ENCODE measurements around the gene CLEC2L.
"Not testable (repeated sequence)": the region's sequence is repeated elsewhere in the genome, so short reads cannot be mapped to it uniquely, and the experiment has no call there.

The CLEC2L gene

DNA sequence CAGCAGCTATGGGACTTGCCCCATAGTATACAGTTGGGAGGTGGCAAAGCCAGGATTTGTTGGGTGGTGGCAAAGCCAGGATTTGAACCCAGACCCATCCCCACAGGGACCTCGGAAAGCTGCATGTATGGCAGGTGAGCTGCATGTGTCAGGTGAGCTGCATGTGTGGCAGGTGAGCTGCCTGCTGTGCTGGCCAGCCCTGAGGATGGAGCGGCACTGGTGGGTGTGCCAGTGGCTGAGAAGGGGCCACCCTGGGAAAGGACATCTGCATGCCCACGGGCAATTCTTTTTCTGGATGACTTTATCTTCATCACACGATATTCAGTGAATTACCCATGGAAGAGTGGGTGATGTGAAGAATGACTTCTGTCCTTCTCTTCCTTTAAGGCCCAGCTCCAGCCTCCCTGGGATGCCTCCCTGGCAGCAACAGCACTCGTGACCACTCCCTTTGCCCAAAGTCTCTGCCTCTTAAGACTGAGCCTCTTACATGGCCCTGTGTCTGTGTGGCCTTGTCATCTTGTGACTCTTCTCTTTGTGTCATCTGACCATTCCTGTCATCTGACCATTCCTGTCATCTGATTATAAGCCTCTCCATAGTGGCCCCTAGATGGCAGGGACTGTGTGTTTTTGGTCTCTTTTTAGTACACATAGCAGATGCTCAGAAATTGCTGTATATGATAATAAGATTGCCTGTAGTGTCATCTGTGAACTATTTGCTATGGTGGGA, 25.0 kb downstream of the CLEC2L start:
- DNase-seq (ENCODE audit: extremely low spot score, insufficient read length, low read depth) (no peak), FAIRE-seq (no peak)

DNA sequence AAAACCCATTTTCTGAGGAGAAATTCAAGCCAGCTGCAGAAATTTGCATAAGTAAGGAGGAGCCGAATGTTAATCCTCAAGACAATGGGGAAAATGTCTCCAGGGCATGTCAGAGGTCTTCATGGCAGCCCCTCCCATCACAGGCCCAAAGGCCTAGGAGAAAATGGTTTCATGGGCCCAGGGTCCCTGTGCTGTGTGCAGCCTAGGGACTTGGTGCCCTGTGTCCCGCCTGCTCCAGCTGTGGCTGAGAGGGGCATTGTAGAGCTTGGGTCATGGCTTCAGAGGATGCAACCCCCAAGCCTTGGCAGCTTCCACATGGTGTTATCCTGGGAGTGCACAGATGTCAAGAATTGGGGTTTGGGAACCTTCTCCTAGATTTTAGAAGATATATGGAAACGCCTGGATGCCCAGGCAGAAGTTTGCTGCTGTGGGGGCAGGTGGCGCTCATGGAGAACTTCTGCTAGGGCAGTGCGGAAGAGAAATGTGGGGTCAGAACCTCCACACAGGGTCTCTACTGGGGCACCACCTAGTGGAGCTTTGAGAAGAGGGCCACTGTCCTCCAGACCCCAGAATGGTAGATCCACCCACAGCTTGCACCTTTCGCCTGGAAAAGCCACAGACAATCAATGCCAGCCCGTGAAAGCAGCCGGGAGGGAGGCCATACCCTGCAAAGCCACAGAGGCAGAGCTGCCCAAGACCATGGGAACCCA, 30.7 kb downstream of the CLEC2L start:
- not testable (repeated sequence) for FAIRE-seq; DNase-seq (ENCODE audit: extremely low spot score, insufficient read length, low read depth)

DNA sequence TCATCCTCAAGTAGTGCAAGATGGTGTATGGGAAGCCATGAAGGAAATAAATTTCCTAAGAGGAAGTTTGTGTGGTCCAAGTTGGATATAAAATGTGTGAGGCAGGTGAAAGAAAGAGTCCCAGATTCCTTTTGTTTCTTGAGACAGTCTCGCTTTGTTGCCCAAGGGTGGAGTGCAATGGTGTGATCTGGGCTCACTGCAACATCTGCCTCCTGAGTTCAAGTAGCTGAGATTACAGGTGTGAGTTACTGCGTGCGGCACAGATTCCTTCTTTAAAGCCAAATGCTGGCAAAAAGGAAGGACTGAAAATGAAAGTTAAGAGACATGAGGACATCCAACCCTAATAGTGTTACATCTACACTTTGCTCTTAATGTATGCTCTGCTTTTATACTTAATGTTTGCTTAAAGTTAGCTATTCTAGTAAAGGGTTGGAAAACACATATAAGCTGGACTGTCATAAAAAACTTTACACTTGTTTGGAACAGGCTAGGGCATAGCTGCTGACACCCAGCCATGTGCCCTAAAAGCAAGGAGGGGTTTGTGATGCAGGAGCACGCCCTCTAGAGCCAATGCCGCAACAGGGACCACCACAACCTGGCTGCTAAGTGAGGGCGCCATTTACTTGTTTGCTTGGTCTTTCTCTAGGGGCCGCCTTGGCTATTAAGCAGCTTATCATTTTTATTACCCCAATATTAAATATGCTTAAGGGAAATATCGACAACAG, 34.5 kb downstream of the CLEC2L start:
- DNase-seq (ENCODE audit: extremely low spot score, insufficient read length, low read depth): no peak
- no peak for FAIRE-seq

DNA sequence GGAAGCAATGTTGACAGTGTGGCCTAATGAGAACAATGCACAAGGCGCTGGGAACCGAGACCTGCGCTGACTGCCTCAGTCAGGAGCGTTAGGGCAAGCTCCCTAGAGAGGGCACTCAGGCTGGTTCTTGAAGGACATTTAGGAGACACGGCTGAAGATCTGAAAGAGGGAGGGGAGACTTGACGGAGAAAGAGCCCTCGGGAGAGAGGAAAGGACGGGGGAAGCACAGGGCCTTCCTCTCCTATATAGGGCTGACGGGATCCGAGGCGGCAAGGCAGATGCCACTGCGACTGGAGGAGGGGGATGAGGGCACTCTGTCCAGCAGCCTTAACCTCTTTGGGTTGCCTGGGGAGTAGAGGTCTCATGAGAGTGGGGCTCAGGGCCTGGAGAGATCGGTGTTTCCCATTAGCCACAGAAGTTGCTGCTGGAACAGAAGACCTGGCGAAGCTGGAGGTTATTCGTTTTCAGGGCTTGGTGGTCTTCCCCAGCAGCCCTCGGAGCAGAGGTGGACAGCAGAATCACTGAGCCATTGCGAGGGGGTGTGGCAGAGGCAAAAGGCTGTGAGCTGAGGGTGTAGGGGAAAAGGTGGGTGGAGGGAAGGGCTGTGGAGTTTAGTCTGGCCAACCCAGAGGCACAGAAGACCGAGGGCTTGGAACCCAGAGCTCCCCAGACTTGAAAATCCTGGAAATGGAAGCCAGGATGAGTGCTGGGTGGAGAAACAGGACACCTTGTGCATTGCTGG, 36.0 kb downstream of the CLEC2L start:
- FAIRE-seq (no peak), DNase-seq (ENCODE audit: extremely low spot score, insufficient read length, low read depth) (no peak)

DNA sequence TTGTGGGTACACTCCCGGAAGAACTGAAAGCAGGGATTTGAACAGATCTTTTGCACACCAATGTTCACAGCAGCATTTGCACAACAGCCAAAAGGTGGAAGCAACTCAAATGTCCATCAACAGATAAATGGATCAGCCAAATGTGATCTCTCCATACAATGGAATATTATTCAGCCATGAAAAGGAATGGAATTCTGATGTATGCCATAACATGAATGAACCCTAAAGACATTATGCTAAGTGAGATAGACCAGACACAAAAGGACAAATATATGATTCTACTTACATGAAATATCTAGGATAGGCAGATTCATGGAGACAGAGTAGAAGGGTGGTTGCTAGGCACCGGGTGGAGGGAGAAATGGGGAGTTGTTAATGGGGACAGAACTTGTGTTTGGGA, 36.7 kb downstream of the CLEC2L start:
- DNase-seq (ENCODE audit: extremely low spot score, insufficient read length, low read depth) (no peak), FAIRE-seq (no peak)

DNA sequence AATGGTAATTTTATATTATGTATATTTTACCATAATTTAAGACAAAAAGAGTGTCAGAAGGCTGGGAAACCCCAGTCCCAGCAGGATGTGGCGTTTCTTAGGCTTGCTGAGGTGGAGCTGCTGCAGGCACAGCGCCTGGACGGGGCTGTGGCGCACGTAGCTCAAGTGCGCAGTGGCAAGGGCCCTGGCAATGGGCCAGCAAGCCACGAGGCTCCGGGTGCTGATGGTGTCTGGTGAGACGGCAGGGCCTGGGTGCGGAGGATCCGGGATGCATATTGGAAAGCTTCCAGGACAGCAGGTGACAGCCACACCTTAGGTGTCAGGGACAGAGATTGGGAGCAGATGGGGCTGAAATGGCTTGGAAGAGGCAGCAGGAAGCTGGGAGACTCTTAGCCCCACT, 37.2 kb downstream of the CLEC2L start:
- DNase-seq (ENCODE audit: extremely low spot score, insufficient read length, low read depth) (no peak), FAIRE-seq (no peak)

DNA sequence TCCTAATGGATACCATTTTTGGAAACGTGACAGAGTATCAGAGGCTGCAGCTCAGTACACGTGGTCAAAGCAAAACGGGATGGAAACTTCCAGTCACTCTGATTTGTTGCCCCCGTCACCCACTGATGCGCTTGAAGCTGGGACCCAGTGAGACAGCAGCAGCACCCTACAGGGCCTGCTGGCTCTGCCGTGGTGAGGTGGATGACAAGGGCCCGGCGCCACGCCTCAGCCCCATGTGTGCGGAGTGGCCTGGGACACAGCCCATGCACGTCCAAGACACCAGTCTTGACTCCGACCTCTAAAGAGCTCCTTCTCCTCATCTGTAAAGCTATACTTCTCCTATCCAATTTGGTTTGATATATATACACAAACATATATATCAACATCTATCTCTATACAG, 39.0 kb downstream of the CLEC2L start:
- no peak for DNase-seq (ENCODE audit: extremely low spot score, insufficient read length, low read depth)
- FAIRE-seq: no peak

DNA sequence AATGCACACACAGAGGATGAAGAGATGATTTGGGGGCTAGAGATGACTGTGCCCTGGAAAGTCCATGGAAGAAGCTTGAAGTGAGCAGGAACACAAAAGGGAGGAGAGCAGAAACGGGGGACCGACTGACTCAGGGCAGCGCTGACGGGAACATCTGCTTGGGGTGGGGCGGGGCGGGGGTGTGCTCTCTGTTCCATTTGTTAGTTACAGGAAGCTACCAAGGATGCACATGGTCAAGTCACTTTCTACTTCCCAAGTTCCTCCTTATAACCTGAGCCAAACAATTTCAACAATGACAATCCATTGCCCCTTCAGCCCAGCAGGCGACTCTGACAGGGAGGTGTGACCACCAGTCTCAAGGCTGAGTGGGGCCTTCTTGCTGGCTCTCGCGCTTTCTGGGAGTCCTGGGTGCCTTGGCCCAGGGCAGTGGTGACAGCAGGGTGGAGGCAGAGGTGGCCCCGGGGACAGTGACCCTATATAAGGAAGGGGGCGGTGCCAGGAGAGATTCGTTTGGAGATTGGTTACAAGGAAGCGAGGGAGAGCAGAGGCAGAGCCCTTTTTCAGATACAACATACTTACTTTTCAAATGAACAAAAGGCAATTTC, 39.6 kb downstream of the CLEC2L start:
- no peak for DNase-seq (ENCODE audit: extremely low spot score, insufficient read length, low read depth)

DNA sequence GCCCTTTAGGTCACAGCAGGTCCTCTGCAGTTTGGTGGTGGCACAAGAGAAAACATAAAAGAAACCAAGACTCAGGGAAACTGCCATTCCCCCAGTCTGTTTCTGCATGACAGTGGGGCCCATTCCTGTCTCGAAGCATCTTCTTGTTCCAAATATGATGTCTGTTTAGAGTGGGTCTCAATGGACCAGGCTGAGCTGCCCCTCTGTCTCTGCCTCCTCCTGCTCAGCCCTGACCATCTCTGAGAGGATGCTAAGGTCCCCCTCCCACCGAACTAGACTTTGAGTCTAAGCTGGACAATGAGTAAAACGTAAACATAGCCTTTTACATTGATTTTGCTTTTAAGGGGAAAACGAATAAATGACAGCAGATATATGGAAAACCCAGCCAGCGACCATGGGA, 40.4 kb downstream of the CLEC2L start:
- DNase-seq (ENCODE audit: extremely low spot score, insufficient read length, low read depth): no peak

More for the DNA sequence above, 39.6 kb downstream of the CLEC2L start:
- no peak for FAIRE-seq

DNA sequence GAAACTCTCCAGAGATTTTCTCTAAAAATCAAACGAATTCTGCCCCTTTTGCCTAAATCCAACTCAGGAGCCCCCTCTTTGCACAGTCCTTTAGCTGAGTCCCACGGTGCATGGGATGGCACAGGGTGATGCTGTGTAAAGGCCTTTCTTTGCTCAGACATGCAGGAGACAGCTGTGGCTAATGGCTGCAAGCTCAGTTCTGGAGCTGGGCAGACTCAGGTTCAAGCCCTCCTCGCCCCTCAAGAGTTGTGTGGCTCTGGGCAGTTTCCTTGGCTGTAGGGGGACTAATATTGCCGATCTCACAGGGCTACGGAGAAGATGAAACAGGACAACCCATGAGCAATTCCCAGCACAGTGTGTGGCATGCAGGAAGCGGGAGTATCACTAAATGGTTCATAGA, 42.6 kb downstream of the CLEC2L start:
- FAIRE-seq (no peak), DNase-seq (ENCODE audit: extremely low spot score, insufficient read length, low read depth) (no peak)

More for the DNA sequence above, 40.4 kb downstream of the CLEC2L start:
- no peak for FAIRE-seq

DNA sequence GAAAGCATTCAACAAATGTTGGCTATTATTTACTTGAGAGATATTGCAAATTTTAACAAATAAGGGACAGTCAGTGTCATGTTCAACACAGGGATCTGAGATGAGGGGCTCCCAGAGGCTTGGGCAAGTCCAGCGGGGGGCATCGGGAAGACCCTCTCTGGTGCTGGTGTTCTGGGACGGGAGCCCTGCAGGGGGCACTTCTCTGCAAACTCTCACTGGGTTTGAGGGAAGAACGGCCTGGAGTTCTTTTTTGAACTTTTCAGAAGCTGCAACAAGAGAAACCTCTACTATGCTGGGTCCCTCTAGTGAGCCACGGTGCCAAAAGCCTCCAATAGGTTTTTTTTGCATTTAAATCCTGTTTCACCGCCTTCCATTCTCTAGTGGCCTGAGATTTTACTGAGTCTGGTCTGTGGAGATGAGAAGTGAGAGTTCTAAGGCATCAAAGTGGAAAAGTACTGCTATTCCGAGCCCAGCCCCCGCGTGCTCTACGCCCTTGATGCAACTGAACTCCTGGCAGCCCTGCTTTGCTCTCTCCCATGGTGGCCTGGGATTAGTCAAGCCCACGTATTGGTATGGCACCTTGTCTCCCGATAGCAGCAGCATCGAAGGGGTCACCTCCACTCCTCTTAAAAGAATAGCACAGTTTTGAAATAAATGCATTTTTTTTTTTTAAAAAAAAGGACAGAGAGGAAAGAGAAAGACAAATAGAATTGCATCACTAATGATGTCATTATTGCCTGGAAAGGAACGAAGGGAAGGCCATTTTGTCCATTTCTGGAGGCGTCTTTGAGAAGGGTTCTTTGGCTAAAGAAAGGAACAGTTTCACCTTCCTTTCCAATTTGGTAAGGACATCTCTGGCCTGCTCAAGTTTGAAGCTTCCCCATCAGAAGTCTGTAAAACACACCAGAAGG, 43.5 kb downstream of the CLEC2L start:
- DNase-seq (ENCODE audit: extremely low spot score, insufficient read length, low read depth) (no peak), FAIRE-seq (no peak)

DNA sequence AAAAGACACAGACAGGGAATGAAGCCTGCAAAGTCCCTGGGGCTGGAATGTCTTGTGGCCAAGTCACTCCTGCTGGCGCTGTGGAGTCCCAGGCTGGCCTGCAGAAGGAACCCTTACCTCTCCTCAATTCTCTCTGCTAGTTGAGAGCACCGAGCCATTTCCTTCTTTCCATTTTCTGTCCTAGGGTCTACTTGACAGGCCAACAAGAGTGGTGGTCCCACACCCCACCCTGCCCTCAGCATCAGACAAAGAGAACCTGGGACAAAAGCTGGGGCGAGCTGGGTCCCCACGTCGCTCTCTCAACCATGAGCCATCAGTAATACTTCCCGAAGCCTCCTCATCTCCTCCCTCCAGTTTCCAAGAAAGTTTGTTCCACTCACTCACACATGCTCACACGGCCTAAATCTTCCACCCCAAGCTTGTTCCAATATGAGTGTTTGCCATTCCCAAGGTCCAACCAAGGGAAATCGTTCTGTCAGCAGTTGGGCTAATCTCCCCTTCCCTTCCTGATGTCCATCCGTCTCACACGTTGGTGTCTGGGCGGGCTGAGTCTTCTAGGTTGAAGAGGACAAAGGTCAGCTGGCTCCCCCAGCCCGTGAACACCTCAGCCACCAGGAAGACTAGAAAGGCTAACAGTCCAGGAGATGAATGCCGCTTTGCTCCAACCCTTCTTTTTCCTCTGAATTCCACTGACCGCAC, 44.3 kb downstream of the CLEC2L start:
- DNase-seq (ENCODE audit: extremely low spot score, insufficient read length, low read depth): no peak
- no peak for FAIRE-seq

DNA sequence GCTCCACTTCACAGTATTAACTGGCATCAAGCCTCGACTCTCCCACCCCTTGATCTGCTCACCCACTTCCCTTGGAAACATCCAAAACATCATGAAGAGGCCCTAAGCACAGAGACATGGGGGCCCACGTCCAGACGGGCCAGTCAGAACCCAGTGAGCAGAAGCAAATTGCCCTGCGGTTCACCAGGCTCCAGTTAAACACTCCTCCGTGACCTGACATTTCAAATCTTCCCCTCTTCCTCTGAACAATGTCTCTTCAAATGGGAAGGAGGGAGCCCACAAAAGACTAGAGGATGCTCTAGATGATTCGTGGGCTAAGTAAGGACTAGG, 44.8 kb downstream of the CLEC2L start:
- FAIRE-seq: no peak
- no peak for DNase-seq (ENCODE audit: extremely low spot score, insufficient read length, low read depth)

DNA sequence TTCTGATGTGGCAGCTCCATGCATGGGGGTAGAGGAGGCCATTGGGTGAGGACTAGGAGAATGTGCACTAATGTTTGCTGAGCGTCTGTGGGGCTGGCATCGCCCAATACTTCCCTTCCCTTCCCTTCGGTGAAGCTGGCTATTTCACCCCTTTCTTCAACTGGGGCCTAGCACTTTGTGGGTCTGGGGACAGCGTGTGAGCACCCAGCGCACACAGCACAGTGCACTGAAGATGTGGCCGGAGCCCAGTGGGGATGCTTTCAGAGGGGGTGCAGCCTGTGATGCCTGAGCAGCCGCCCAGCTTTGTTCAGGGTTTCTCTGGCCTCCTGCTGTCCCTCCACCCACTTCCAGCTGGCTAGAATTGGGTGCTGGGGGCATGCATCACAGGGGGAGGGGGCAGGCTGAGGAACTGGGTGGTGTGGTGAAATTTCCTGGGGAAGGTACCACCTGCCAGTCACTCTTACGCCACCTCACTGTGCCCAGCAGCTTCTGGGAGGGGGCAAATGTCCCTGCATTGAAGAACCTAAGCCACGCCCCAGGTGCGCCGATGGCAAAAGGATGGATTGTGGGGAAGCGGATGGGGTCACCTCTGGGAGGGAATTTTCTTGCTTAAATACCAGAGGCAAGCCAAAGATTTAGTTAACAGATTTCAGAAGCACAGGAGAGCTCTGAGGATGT, 45.5 kb downstream of the CLEC2L start:
- no peak for DNase-seq (ENCODE audit: extremely low spot score, insufficient read length, low read depth)
- FAIRE-seq: no peak

DNA sequence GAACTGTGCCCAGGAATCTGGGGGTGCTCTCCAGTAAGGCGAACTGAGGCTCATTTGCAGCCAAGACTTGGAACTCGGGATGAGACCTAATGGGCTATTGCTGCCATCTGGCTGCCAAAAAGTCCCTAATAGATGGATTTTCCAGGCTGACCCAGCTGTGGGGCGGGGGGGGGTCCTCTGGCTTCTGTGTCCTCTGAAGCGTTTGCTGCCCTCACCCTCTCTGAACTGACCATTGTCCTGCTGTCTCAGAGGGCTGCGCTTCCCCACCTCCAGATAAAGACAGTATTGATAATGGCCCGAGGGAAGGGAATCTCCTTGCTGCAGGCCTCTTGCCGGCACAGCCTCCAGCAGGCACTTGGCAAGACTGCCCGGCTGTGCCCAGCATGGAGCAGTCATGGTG, 46.6 kb downstream of the CLEC2L start:
- no peak for FAIRE-seq

DNA sequence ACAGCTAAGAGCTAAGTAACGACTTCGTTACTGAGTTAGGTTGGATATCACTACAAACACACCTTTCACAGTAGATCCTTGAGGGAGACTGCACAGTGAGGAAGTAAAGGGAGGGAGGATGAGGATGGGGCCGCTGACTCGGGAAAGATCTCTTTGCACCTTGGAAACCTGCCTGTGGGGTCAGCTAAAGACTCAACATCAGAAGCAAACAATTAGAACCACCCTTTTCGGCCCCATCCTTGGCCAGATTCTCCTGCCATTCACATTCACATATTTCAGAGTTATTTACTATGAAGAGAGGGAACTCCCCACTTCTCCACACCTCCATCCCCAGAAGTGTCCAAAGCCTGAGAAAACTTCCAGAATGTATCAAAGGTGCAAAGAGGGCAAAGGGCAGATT, 47.1 kb downstream of the CLEC2L start:
- FAIRE-seq (no peak), DNase-seq (ENCODE audit: extremely low spot score, insufficient read length, low read depth) (no peak)

More for the DNA sequence above, 46.6 kb downstream of the CLEC2L start:
- DNase-seq (ENCODE audit: extremely low spot score, insufficient read length, low read depth): no peak

DNA sequence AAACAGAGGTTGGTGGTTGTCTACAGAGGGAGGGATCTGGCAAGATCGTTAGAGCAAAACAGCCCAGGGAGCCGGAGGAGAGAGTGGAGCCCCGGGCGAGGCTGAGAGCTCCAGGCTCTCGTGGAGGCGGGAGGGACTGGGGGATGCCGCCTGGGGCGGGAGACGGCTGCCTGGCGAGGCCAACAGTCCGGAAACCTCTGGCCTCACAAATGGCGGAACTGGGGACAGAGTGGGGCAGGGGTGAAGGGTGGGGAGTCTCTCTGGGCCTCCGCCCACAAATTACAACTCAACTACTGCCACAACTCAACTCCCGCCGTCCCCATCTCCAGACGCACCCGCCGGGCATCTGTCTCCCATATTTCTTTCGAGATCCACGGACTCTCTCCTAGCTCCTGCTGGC, 47.7 kb downstream of the CLEC2L start:
- no peak for FAIRE-seq

DNA sequence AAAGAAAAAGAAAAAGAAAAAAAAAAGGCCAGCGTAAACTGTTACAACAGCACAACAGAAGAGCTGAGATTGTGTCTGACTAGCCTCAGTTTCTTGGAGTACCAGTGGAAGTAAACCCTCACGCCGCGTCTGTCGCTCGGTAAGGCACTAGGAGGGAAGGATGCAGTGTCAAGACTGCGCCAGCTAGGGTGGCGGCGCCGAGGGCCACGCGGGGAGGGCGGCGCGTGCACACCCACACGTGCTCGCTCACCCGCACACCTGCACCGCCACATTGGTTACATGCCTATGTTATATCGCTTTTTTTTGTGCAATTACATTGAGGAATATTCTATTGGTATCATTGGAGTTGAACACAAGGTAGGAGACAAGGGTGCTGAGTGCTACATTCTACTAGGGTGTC, 48.2 kb downstream of the CLEC2L start:
- DNase-seq (ENCODE audit: extremely low spot score, insufficient read length, low read depth): no peak
- no peak for FAIRE-seq

More for the DNA sequence above, 47.7 kb downstream of the CLEC2L start:
- no peak for DNase-seq (ENCODE audit: extremely low spot score, insufficient read length, low read depth)
